CD4-positive, alpha-beta T cell treated with Interferon alpha-2 for 1 hour (primary cell): ENCODE measurements around the gene ZNF839.
A peak's percentile ranks its signal among the peaks of the same experiment; 100 is the strongest.
"Not testable (repeated sequence)": the region's sequence is repeated elsewhere in the genome, so short reads cannot be mapped to it uniquely, and the experiment has no call there.

Source experiments
- DNase-seq, 2 donors: peaks; one replicate each; pipeline ENCODE4 v3.0.0-alpha.2; 2020 to 2022

Gene ZNF839

DNA sequence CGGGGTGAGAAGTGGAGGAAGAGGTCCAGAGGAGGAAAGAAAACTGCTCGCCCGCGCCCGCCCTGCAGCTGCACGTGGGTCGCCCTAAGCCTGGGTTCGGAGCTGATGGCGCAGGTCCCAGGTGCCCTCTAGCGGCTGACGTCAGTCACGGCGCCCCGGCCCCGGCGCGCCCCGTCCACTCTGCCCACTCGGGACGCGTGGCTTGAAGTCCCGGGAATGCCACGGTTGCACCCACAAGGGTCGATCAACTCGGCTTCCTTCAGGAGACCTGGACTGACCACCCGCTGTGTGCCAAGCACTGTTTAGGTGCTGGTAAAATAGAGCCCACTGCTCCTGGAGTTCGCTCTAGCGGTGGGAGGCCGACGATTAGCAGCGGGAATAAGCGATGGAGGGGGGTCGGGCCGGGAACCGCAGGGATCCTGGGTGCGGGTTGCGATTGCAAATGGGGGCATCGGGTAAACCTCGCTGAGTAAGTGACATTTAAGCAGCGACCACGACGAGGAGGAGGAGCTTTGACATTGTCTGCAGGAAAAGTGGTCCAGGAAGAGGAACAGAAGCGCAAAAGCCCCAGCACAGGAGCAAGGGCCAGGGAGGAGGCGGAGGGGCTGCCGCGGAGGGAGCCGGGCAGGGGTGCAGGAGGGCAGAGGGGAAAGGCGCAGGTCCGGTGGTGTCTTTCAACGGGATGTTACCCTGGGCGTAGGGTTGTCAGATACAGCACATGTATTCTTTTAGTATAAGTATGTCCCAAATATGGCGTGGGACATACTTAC, 5.1 kb upstream of the ZNF839 start:
- peak; percentile 78 to 83 for DNase-seq

DNA sequence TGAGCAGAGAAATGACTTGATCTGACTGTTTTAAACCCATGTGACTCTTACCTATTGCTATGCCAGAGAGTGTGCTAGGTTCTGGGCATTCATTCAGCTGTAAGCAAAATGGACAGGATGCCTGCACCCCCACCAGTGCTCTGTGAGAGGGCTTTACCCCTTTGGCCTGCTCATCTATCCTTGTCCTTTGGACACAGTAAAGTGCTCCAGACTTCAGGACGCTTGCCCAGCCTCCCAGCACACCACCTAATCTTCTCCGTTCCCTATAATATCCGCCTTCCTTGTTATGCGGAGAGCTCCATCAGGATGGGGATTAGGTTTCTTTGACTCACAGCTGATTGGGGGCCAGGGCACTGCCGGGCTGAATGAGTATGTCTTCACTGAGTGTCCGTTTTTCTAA, 4.4 kb upstream of the ZNF839 start:
- DNase-seq: no peak

DNA sequence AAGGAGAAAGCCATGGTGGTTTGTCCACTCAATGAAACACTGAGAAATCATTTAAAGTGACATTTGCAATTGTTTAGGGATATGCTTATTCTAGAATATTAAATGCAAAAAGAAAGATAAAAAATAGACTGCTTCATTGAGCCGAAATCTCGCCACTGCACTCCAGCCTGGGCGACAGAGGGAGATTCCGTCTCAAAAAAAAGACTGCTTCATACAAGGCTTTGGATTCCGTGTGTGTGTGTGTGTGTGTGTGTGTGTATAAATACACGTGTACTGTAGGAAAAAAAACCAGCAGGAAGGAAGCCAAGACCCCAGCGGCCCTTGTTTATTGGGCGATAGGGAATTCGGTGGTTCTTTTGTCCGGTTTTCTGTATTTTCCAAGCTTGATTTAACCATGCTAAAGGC, 3.2 kb upstream of the ZNF839 start:
- DNase-seq: peak; percentile 35 to 65

DNA sequence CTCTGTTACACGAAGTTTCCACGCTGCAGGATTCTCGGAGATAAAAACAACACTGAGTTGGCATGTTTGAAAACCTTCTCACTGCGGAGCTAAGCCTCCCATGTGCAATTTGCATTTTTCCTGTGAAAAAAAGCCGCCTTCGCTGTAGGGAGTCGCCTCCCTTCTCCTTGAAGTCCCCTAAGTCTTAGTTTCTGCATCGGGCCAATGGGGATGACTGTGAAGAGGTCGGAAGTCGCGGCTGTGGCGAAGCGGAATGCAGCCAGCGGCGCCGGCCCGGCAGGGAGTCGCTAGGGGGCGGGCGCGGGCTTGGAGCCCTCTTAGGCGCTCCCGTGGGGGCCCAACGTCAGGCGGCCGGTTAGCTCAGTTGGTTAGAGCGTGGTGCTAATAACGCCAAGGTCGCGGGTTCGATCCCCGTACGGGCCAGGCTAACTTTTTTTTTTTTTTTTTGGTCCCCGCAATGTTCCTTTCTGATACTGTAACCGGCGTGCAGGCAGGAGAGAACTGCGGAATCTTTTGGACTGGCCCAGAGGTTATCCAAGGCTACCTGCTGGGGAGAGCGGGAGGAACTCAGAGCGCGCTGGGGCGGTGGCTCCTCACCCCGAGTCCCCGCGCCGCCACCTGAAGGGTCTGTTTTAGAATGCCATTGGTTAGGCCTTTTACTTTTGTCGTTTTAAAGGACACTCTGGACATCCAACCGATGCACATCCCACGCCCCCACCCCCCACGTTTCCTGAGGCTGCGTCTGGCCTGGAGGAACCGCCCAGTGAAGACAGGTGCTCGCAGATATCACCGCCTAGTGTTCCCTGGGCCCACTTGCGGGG, 2.6 kb upstream of the ZNF839 start:
- DNase-seq: peak; percentile 91 to 95

DNA sequence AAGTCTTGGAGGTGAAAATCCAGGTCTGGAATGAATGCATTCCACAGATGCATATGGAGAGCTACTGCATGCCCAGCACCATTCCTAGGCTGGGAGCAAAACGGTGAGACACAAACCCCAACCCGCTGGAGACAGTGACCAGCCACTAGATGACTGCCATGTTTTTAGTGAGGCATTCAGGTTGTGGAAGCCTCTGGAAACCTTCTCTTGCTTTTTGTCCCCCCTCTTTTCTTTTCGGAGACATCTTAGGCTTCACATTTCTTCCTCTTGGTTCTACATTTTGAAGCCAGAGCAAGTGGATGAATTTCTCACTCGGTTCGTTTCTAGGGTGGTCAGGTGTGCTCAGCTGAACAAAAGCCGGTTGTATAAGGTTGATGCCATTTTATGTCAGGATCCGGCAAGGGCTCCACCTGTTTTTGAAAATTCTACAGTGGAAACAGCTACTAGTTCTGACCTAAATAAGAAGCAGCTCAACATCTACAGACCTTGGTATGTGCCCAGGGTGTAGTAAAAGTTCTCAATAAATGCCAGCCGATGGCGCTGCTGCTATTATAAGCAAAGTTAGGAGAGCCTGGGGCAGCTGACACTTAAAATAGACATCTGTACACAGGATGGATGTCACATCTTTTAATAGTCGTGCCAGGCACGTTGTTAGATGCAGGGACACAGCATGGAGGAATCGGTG, 1.8 kb upstream of the ZNF839 start:
- DNase-seq: peak; percentile 12 to 44

DNA sequence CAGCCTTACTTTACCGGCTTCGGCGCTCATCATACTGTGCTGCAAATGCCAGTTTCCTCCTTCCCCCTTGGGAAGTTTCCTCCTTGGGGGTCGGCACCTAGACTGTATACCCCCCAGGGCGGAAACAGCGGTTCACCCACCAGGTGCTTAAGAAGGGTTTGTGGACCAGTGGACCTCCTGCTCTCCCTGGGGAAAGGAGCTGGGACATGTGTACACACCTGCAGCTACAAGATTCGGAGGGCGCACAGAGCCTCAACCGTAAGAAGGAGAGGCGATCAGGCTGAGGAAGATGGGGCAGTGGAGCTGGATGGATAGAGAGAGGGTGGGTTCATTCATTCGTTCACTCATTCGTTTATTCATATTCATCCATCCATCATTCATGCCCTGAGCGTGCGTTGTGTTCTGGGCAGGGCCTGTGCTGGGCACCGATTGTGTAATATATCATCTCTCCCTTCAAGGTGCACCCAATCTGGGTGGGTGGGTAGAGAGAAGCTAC, 717 bp upstream of the ZNF839 start:
- peak in 1 of 2 donors; percentile 4 for DNase-seq

DNA sequence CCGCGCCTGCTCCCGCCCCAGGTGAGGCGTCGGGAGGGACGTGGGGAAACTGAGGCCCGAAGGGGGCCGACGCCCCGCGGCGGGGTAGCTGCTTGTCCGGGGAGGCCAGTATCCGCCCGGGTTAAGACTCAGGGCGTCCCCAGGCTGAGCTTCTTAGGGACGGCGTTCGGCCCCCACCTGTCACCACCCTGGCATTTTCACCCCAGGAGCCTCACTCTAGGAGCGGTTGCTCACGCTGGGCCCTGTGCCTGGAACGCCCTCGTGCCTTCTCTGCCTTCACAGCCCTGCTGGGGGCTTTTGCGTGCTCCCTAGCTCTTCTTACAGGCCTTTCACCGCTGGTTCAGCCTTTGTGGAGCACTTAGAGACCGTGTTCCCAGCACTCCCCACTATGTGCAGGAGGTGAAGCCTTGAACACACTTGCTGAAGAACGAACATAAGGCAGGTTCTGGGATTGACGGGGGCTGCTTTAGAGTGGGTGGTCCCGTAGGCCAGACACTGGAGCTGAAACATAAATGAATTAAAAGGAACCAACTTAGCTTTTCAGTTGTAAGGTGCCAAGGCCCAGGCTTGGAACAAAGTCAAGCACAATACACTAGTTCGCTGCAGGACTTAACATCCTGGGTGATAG, 601 bp downstream of the ZNF839 start:
- peak; percentile 35 to 52 for DNase-seq

DNA sequence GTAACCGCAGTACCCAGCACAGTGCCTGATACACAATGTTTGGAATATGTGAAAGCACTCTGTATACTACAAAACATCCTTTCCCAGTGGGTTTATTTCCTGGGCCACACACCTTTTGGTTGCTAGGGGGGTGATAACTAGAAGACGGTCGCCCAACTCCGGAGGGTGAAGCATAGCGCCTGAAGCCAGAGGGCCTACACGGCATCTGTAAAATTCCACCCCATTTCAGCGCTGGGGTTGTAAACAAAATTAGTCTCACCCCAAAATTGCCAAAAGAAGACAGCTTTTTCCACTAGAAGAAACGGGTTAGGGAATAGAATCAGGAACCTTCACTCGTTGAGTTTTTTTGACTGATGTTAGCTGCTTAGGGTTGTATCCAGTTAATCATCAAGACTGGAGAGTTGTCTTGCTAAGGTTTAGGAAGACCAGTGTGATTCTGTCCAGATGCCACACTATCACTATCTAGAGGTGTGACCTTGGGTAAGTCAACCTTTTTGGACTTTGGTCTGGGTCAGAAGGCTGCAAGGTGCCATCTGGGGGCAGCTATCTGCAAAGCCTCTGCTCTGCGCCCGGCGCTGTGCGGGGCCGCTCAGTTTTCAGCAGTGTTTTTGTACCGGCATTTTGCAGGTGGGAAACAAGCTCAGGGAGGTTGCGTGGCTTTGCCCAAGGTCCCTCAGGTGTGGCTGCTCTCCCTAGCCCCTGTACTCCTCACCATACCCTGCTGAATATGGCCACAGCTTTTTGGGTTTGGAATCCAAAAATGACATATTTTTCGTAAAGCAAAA, 1.3 kb downstream of the ZNF839 start:
- DNase-seq: no peak

DNA sequence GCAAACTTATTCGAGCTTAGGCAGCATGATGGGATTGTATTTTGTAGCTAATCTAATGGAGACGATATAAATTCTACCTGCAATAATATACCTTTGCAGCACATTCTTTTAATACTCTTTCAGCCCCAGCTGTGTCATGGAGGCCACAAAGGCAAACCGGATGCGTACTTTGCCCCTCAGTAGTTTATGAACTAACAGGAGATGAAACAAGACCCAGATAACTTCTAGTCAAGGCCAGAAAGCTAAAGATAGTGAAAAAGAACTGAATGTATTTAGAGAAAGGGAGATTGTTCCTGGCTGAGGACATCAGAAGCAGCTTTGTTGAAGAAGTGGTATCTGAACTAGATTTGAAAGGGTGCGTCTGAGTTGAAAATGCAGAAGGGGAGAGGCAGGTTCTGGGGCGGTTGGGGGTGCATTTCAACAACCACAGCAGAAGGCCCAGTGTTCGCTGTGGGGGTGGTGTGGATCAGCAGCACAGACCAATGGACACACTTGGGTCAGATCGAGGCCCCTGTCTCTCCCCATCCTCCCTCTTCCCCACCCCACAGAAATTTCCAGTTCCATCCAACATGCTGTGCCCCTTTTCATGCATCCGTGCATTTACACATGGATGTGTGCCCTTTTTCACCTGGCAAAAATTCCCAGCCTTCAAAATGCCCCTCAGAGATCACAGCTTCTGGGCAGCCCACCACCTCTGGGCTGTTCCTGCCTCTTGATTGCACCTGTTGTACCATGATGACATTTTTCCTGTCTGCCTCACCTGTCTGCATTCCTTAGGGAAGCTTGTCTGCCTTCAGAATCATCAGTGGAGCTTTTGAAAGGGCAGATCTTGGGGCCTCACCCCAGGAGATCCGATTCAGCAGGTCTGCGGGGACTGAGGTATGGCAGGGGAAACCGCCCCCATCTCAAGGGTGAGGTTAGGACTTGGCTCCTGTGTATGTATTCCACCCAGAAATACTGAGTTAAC, 2.2 kb downstream of the ZNF839 start:
- DNase-seq: no peak

DNA sequence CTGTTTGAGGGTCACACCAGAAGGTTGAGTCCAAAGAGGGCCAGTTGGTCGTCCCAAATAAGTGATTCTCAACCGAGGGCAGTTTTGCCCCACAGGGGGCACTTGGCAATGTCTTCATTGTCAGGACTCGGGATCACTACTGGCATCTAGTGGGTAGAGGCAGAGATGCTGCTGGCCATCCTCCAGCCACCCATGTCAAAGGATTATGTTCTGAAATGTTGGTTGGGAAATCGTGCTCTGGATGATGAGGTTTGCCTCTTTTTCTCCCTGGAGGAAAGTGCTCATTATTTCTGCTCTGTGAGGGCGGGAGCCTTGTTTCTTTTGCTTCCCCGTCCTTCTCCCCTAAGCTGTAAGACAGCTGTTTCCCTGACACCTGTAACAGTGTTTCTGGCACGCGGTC, 3.6 kb downstream of the ZNF839 start:
- peak; percentile 36 to 40 for DNase-seq

DNA sequence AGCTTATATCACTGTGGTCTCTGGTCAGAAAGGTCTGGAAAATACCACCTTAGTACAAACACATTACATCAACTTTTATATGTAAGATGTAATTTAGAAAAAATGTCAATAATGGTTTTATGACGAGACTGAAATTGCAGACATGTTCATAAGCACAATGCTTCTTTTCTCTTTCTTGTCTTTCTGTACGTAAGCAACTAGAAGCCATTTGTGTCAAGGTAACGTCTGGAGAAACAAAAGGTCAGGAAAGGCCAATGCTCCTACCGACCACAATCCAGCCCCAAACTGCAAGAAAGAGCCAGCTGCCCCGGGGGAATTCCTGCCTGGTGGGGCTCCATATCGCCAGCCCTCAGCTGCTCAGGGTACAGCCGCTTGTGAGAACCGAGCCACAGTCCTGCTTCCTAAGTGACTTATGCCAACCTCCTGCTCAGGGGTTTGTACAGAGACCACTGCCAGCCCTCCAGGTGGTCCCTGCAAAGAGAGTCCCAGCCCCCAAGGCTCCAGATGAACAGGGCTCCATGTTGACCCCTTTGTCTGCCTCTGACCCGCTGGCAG, 6.3 kb downstream of the ZNF839 start:
- no peak for DNase-seq

DNA sequence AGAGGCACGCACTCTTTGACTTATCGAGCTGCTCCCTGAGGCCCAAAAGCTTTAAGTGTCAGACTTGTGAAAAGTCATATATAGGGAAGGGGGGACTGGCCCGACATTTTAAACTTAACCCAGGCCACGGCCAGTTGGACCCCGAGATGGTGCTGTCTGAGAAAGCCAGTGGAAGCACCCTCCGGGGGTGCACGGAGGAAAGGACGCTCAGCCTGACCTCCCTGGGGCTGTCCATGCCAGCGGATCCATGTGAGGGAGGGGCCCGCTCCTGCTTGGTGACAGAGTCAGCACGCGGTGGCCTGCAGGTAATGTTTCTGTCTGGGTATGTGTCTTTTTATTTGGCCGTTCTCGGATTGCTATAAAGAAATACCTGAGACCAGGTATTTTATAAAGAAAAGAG, 7.0 kb downstream of the ZNF839 start:
- DNase-seq: no peak

DNA sequence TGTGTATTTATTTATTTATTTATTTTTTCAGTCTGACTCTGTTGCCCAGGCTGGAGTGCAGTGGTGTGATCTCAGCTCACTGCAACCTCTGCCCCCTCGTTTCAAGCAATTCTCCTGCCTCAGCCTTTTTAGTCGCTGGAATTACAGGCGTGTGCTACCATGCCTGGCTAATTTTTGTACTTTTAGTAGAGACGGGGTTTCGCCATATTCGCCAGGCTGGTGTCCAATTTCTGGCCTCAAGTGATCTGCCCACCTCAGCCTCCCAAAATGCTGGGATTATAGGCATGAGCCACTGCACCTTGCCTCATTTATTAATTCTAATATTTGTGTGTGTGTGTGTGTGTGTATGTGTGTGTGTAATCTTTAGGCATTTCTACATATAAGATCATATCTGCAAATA, 9.8 kb downstream of the ZNF839 start:
- DNase-seq: not testable (repeated sequence)

DNA sequence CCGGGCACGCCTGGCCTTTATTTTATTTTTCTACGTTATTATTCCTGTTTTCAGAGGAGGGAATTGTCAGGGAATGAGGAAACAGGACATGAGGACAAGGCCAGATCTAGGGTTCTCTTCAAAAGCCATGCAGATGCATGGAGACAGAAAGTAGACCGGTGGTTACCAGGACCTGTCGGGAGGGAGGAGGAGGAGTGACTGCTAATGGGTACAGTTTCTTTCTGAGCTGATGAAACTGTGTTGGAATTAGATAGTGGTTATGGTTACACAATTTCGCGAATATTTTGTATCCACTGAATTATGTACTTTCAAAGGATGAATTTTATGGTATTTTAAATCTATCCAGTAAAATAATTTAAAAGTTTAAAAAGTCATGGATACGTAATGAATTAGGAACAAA, 11.3 kb downstream of the ZNF839 start:
- no peak for DNase-seq

DNA sequence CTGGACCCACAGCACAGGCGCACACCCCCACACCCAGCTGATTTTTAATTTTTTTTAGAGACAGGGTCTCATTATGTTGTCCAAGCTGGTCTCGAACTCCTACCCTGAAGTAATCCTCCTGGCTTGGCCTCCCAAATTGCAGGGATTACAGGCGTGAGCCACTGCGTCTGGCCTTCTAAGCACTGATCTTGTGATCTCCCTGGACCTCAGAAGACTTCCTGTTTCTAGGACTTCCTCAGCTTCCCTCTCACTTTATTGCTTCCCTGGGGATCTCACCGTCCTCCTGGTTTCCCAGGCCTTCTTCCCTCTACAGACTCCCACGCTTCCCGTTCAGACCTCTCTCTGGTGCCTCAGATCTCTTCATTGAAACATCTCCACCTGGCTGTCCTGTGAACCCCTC, 13.8 kb downstream of the ZNF839 start:
- DNase-seq: no peak

DNA sequence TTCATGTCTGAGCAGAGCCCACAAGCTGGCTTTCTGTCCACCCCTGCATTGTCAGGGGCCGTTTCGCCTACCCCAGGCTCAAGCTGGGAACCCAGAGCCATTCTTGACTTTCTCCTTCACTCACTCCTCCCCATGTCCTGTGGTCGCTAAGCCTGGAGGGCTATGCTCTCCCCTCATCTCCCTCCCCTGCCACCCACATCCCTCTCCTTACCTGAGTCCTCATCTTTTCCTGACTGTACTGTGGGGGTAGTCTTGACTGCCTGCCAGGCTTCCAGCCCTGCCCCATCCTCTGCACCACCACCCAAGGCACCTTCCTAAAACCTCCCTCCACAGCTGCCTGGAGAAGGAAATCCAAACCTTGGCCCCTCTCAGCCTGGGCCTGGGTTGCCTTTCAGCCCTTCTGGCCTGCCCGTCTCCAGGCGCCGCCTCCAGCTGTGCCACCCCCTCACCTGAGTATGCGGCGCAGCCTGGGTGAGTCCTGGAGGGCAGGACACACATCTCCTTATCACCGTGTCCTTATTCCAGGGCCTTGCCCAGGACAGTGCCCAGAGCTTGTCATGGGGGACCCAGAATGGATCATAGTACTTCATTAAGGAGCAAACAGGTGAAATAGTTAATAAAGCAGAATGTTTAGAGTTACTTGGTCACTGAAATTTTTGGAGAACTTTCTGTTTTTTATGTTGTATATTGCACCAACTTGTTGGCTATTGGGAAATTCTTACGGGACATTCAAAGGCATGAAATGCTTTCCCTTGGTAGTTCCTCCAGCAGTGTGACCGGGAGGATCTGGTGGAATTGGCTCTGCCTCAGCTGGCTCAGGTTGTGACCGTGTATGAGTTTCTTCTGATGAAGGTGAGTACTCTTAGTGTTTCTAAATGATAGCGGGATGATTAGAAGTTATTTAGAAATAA, 14.5 kb downstream of the ZNF839 start:
- DNase-seq: no peak

DNA sequence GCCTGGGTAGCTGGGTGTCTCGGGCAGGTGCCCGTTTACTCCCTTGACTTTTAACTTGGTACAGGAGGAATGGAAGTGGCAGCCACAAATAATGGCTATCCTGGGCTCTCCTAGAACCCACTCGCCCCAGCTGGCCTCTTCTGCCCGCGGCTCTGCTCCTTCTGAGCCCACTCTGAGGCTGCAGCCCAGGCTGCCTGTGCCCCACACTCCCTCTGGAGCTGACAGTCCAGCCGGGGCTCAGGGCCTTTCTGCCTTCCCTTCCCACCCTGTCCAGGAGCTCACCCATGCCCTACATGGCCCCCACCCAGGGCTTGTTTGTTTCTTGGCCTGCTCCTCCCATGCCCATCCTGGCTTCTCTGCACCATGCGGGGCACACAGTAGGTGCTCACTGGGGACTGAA, 15.6 kb downstream of the ZNF839 start:
- no peak for DNase-seq

DNA sequence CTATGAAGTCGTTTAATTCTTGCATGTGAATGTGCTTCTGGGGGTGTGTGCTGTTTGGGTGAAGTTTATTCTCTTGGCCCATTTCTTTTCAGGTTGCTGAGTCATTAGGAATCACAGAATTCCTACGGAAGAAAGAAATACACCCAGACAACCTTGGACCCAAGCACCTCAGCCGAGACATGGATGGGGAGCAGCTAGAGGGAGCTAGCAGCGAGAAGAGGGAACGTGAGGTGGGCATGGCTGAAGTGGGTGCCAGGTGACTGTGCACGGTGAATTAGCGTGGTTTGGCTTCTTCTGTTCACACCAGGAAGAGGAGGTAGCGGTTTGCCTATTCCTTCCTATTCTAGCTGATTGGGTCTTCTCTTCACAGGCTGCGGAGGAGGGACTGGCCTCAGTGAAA, 19.2 kb downstream of the ZNF839 start:
- DNase-seq: no peak

DNA sequence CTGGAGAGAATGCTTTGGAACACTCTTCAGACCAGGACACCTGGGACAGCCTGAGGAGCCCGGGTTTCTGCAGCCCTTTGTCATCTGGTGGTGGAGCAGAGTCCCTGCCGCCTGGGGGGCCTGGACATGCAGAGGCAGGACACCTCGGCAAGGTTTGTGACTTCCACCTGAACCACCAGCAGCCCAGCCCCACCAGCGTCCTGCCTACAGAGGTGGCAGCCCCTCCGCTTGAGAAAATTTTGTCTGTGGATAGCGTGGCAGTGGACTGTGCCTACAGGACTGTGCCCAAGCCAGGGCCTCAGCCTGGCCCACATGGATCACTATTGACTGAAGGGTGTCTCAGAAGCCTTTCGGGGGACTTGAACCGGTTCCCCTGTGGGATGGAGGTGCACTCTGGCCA, 22.0 kb downstream of the ZNF839 start:
- no peak for DNase-seq

DNA sequence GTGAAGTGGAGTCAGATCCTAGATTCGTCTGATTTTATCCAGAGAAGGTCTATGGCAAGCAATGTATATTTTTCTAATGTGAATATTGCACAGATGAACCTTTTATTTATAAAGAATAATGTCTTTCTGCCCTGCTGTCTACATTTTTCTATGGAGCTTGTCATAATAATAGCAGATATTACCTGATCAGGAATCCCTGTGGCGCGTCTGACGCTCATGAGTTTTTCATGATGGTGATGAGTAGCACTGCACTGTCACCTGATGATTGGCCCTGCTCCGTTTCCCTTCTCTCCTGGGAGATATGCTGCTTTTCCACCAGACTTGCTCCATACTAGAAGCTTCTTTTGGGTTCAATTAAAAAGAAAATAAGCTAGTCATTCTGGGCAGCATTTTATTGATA, 22.7 kb downstream of the ZNF839 start:
- no peak for DNase-seq
